ENCODE measurements around the gene EPGN.
"Not testable (repeated sequence)": the region's sequence is repeated elsewhere in the genome, so short reads cannot be mapped to it uniquely, and the experiment has no call there.

Gene EPGN

DNA sequence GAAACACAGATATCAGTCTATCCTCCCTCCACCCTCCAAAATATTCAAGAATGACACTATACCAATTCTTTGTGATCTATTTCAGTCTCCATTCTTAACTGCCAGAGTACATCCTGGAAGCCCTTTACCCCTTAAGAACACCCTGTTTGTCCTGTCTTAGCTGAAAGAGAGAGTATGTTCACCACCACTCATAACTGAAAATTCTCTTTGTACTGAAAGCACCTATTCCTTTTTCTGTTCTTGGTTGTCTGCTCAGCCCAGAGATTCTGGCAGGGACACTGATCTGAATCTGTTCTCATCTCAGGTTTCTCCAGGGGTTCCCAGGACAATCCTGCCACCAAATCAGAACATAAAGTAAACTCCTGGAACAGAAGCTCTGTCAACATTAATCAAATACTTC, 31.2 kb downstream of the EPGN start:
- DNase-seq (ENCODE audit: low read depth in 2 of 2): no peak

DNA sequence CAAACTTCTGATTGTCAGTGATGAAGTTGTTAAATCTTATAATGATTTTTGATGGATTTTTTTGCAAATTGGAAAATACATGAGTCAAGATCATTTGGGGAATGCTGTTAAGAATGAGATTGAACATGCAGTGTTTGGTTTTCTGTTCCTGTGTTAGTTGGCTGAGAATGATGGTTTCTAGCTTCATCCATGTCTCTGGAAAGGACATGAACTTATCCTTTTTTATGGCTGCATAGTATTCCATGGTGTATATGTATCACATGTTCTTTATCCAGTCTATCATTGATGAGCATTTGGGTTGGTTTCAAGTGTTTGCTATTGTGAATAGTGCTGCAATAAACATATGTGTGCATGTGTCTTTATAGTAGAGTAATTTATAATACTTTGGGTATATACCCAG, 32.2 kb downstream of the EPGN start:
- not testable (repeated sequence) for DNase-seq (ENCODE audit: low read depth in 2 of 2)

DNA sequence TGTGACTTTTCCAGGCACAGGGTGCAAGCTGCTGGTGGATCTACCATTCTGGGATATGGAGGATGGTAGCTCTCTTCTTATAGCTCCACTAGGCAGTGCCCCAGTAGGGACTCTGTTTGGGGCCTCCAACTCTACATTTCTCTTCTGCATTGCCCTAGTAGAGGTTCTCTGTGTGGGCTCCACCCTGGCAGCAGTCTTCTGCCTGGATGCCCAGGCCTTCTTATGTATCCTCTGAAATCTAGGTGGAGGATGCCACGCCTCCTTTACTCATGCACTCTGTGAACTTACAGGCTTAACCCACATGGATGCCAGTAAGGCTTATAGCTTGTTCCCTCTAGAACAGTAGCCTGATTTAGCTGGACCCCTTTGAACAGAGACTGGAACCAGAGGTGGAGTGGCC, 35.8 kb downstream of the EPGN start:
- DNase-seq (ENCODE audit: low read depth in 2 of 2): no peak

DNA sequence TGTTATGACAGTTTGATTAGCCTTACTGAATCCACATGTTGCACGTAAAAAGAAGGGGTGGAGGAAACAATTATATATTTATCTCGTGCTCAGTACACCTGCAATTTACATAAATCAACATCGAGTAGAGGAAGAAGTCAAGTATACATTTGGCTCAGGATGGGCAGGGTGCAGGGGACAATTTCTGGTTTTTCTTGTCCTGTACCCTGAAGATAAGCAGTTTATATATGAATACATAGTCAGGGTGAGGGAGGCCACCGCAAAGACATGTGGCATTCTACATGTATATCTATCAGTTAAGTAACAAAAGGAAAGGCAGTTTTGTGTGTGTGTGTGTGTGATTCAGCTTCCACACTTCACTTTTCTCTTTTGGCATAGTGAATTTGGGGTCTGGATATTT, 45.6 kb downstream of the EPGN start:
- no peak for DNase-seq (ENCODE audit: low read depth in 2 of 2)

DNA sequence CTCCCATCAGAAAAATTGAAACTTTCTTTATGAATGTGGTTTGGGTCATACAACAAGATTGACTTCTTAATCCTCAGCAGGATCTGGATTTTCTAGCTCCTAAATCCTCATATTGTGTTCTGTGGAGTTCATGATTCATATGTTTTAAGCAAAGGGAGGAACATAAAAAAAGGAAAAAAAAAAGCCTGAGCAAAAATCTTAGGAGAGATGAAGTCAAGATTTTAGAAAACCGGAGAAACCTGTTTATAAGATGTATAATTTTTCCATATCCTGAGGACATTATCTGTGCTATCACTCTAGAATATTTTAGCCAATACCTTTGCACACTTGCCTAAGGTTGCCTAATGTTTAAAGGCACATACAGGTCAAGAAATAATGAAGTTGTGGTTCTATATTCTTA, 49.7 kb downstream of the EPGN start:
- DNase-seq (ENCODE audit: low read depth in 2 of 2): no peak

DNA sequence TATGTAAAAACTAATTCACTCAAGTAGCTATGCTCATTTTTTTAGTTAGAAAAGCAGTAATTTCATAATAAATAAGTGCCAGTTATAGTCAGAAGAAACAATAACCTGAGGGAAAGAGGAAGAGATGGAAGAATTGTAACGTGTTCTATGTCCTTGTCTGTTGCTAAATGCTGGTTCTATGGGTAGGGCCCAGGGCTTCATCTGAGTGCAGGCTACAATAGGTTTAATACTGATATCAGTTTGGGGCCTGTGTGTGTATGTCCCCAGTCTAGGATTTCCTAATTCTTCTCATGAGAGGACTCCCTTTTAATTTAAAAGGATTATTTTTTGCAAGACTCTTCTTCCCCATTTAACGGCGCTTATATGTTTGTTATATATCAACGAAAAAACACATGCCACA, 53.4 kb downstream of the EPGN start:
- no peak for DNase-seq (ENCODE audit: low read depth in 2 of 2)

DNA sequence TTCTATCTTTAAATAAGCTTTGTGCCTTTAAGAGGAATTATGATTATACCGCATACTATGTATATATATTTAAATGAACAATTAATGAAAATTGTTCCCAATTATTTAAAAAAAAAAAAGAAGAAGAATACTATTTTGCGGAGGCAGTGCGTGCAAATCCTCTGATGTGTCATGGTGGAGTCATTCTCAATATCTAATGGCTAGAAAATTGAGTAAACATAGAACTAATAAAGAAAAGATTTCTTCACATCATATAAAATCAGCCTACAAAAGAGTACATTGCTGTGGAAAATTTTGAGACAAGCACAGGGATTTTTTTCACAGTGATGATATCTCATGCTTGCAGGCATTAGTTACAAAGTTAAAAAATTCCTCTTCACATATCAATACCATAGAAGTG, 54.1 kb downstream of the EPGN start:
- DNase-seq (ENCODE audit: low read depth in 2 of 2): no peak

DNA sequence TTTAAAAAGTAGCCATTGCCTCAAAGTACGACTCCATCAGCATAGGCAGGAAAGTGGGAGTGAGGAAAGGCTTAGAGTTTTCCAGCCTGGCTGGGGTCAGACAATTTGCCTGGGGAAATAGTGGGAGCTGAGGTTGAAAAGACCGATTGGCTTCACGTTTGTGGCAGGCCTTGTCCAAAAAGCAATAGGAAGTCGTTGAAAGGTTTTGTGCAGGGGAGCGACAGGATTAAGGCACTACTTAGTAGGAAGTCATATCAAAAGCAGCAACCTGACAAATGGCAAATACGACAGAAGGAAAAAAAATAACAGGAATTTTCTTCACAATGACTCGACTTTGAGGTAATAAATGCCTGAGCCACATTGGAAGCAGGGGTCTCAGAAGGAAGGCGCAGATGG, 56.0 kb downstream of the EPGN start:
- no peak for DNase-seq (ENCODE audit: low read depth in 2 of 2)

DNA sequence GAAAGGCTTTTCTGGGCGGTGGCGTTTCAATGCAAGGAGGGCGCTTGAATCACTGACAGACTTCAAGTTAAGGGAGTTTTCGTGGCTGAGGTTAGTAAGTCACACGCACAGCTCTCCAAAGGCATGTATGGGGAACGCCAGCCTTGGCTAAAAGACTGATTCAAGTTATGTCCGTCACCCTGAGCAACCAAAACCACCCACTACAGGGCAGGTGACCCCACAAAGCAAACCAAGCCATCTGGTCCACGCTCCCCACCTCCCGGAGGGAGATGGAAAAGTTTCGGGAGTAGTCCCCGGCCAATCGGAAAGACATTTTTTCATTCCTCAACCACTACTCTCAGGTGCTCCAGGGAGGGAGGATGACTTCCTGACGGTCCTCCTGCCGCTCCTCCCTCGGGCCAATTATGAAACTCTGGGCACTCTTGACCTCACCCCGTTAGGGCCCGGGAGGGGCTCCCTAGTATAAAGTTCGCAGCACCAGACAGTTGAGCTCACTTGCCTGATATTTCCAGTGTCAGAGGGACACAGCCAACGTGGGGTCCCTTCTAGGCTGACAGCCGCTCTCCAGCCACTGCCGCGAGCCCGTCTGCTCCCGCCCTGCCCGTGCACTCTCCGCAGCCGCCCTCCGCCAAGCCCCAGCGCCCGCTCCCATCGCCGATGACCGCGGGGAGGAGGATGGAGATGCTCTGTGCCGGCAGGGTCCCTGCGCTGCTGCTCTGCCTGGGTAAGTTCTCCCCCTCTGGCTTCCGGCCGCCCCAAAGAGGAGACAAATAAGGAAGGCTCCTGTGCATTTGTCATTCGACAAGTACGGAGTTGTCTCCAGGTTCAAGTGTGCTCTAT, 56.6 kb downstream of the EPGN start, which contains the start of gene EREG:
Gene EREG, plus strand, starts transcription at position 494 of the 840 bp plus-strand sequence. Its CDS starts 164 bp downstream, at position 658.
- no peak for DNase-seq (ENCODE audit: low read depth in 2 of 2)

DNA sequence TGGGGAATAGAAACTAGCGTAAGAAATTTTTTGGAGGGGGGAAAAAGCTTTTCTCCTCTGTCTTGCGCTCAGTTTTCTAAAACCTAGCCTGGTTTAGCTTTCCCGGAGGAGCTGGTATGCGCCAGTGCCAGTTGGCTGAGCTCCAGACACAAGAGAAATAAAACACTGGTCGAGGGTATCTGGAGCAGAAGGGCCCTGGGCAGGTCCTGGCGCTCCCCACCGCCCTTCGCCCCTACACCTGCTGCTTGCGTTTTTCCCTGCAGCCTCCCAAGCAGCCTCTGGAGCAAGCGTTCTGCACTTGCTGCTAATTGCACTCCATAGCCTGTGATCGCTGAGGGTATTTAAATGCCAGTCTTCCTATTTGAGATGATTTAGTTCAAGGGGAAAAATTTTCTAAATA, 57.5 kb downstream of the EPGN start:
- DNase-seq (ENCODE audit: low read depth in 2 of 2): no peak
